GM10248 (cell line): Measurements from ENCODE around the gene CRADD.

Source experiments
- CTCF ChIA-PET: fragments of 300-600 bp; sonication (Branson Sonifier 250); formaldehyde crosslinking; extraction: SDS; loops from one replicate; lab custom pipeline; 2021; ENCODE audit warnings: antibody characterized with exemption; lab: Yijun Ruan, JAX
- POLR2A ChIA-PET: fragments of 350-650 bp; sonication (Branson Sonifier 250); formaldehyde crosslinking; extraction: SDS; loops from one replicate; lab custom pipeline; 2020; ENCODE audit warnings: antibody characterized with exemption; lab: Yijun Ruan, JAX
- DNase-seq: peaks from one replicate; pipeline ENCODE4 v3.0.0; 2012; ENCODE audit errors: extremely low spot score
- CTCF ChIP-seq: IDR thresholded peaks from 2 replicates; pipeline ENCODE4 v1.5.1; 2012; ENCODE audit warnings: mild to moderate bottlenecking, low read depth; ENCODE audit errors: extremely low read depth, missing control alignments, control extremely low read depth

Gene CRADD

GRCh38 chr12:93902736-93903562, 225.8 kb downstream of the CRADD start:
- CTCF ChIA-PET, result no interaction called here
- TF ChIP-seq CTCF, result no peak
- POLR2A ChIA-PET, result no interaction called here

GRCh38 chr12:93904124-93904523, 226.9 kb downstream of the CRADD start:
- no peak for TF ChIP-seq CTCF
- no peak for DNase-seq
- CTCF ChIA-PET, result no interaction called here
- POLR2A ChIA-PET, result no interaction called here

More at GRCh38 chr12:93902736-93903562, 225.8 kb downstream of the CRADD start:
- DNase-seq, result no peak

GRCh38 chr12:93908264-93908663, 231.1 kb downstream of the CRADD start:
- POLR2A ChIA-PET, result no interaction called here
- no peak for TF ChIP-seq CTCF
- CTCF ChIA-PET, result no interaction called here
- no peak for DNase-seq

GRCh38 chr12:93908846-93909567, 231.8 kb downstream of the CRADD start:
- ChIA-PET POLR2A (no interaction called here), CTCF (no interaction called here)
- TF ChIP-seq CTCF, result no peak
- no peak for DNase-seq

- no peak for TF ChIP-seq CTCF
- DNase-seq, result no peak
- ChIA-PET POLR2A (no interaction called here), CTCF (no interaction called here)
Measured at GRCh38 chr12:93911396-93911795, 234.2 kb downstream of the CRADD start.

- TF ChIP-seq CTCF, result no peak
- no peak for DNase-seq
- POLR2A ChIA-PET, result no interaction called here
- CTCF ChIA-PET, result interaction anchor here (1.4 kb wide), 1 partner anchor 80 kb away, joined by 3 read pairs; no protein-coding TSS in a partner anchor
Measured at GRCh38 chr12:93912086-93912733, 235.0 kb downstream of the CRADD start.
